Renal cortical epithelial cell (primary cell): ENCODE measurements around the gene PRDM11. TPM values are rescaled to one million over a fixed set of nuclear protein-coding genes. Genes with fewer than 3 reads are reported as not detected.

ENCODE experiments used
- DNase-seq: peaks from one replicate; pipeline ENCODE4 v3.0.0-alpha.2; 2011; ENCODE audit warnings: low read depth
- total RNA-seq: library from RNA; depleted of rRNA; stranded (reverse); fragments of >200 nt; gene quantifications from 2 replicates; pipeline ENCODE4 v1.2.3, GENCODE V29; 2014

PRDM11 gene
- total RNA-seq, 1 donor from 2014 or later: 10.1 TPM

DNA sequence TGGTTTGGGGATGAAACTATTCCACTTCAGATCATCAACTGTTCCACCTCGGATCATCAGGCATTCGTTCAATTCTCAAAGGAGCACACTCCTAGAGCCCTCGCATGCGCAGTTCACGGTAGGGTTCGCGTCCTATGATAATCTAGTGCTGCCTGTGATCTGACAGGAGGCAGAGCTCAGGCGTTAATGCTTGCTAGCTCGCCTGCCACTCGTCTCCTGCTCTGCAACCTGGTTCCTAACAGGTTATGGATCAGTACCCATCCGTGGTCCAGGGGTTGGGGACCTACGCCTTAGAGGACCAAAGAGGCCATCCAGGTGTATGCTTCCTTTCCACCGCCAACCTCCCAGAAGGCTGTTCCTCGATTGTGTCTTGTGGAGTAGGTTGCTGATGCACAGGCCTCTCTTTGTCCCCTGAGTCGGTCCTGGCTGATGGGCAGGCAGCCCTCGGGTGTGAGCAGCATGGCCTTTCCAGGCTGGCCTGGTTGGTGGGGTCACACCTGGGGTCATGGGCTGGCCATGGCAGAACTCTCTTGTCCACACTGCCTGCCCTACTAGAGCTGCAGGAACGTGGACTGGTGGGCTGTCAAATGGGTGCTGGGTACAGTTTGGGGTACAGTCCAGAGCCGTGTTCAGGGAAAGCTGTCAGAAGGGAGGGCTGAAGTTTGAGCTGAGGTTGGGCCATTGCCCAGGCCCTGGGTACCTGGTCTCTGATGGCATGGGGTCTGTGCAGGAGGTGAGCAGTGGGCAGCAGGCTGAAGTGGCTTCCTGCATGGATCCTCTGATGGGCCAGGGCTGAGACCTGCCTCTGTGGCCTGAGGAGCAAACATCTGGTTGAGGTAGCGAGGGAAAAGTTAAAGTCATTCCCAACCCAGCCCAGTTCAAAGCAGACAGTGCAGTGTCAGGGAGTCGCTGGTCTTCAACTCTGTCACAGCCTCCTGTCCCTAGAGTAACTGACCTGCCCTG, 11.1 kb downstream of the PRDM11 start:
- DNase-seq: no peak

DNA sequence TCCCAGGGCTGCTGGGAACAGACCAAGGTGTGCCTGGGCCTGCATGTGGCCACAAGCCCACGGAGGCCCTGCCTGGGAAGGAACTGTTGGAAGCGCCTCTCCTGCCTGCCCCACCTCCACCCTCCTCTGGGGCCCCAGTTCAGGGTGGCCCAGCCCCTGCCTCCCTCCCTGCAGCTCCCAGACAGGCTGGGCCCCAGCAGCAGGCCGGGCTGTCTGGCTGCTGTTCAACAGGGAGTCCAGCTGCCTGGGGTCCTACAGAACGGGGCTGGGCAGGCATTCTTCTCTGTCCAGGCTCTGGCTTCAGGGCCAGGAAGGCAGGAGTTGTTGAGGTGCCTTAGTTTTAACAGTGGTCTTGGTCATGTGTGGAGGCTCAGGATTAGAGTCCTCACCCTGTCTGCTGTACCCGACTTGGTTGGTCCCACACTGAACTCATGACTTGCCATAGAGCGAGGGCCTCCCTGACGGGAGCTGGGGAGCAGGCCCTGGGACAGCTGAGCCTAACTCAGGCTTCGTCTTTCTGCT, 11.8 kb downstream of the PRDM11 start:
- DNase-seq: no peak

DNA sequence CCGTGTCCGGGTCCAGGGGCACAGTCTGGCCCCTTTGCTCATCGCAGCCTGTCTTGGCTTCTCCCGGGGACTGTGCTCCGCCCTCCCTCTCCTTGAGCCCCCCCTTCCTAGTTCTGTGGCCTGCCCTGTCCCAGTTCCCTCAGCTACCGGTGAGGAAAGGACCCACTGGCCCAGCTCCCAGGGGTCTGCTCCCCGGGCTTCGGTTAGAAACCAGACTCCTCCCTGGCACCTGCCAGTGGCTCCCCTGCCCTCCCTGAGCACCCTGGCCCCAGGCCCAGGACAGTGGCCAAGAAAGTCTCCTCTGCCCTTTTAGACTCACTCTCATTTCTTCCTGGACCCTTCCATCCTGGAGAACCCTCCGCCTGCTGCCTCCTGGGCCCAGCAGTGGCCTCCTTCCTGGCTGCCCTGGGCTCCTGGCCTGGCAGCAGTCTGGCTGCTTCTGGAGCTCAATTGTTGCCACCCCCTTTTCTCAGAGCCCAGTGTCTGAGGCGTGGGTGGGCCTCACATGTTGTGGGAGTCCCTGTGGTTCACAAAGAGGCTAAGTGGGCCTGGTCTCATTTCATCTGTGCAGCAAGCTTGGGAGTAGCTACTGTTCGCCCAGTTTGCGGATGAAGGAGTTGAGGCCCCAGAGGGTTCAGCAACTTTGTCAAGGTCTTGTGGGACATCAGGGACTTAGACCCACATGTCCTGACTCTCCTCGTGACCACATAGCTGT, 12.6 kb downstream of the PRDM11 start:
- DNase-seq: no peak

DNA sequence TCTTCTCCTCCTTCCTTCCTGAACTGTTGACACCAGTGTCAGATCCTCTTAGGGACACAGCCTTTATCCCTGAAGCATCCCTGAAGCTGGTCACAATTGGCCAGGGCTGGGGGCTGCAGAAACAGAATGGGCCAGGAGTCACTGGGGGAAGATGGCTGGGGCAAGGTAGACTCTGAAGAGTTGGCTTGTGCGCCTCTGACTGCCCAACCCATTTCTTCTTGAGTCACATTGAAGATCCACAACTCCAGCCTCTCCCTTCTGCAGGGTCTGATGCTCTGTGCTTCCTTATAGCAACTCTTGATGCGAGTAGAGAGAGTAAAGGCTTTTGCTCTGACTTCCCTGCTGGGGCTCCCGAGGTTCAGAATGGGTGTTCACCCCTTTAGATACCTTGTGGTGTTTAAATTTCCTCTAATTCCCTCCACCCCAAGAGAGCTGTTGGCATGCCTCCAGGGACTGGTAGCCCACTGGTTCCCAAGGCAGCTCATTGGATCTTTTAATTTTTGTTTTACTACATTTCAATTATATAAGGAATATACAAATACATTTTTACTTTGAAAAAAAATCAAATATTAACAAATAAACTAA, 13.4 kb downstream of the PRDM11 start:
- DNase-seq: no peak

DNA sequence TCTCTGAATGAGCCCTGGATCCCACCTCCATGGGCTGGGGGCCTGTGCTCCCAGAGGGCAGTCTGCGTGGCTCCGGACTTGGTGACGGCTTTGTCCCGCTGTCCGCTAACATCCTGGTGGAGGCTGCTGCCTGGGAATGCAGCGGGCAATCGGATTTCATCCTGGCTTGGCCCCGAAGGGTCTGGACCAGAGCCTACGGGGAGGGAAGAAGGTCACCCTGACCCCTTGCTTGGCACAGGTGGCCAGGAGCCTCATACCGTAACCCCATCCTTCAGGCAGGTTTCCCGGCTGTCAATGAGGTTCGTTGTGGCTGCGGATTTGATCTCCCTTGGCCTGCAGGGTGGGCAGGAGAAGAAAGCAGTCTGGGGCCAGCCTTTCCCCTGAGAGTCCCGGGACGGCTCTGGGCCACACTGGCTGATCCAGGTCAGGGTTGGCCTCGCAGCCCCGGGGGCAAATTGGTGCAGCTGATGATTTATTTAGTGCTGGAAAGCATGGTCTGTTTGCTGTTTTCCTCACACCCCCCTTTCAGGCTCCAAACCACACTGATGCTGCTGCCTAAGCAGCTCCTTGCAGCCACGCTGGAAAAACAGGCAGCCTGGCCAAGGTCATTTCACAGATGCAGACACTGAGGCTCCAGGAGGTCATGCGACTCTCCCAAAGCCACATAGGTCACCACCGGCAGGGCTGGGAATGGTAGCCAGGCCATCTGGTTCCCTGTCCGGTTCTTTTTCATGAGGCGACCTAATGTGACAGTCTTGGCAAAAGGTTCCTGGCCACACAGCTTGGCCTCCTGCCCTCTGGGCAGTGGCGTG, 15.0 kb downstream of the PRDM11 start:
- no peak for DNase-seq

DNA sequence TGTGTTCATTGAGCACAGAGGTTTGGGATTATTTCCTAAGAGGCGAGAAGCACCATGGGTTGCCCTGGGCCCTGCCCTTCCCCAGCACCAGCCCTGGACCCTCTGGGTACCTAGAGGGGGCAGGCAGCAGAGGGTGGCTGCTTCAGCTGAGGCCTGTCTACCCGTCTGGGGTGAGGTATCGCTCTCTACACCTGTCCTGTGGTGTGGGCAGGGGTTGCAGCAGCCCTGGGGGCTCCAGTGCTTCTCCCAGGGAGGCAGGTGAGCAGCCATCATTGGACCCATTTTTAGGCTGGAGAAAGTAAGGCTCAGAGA, 15.6 kb downstream of the PRDM11 start:
- DNase-seq: no peak

DNA sequence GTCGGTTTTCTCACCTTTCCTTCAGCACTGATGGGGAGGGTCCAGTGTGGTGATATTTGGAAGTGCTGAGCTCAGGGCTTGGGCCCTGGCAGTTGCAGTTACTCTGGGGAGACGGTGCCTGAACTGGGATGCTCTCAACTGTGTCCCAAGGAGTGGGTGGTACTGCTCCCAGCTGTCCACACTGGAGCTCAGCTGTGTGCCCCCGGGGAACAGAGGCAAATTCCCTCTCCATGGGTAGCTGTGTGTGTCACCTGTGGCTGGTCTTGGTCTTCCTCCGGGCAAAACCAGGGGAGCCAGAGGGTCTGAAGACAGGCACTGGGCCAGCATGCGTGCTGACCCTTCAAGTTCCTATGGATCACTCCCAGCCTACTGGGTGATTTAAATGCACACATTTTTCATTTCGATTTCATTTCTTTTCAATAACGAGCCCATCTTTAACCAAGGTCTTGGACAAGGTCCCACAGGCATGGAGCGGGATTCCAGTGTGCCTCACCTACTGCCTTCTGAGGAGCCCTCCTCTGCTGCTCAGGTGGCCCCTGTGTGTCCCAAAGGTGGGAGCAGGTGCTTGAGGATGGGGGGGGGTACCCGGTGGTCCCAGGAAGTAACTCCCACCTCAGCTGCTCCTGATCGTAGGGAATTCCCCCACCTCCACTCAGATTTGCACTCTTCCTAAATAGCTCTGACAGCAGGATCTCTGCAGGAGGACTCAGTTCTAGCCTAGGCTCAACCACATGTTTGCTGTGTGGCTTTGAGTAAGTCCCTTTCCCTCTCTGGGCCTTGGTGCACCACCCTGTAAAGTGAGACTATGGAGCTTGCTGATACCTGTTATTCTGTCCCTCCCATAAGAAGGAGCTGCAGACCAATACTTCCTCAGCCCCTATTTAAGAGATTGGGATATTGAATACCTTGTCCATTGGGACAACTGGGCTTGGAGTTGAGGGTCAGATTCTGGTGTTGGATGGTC, 16.8 kb downstream of the PRDM11 start:
- no peak for DNase-seq

DNA sequence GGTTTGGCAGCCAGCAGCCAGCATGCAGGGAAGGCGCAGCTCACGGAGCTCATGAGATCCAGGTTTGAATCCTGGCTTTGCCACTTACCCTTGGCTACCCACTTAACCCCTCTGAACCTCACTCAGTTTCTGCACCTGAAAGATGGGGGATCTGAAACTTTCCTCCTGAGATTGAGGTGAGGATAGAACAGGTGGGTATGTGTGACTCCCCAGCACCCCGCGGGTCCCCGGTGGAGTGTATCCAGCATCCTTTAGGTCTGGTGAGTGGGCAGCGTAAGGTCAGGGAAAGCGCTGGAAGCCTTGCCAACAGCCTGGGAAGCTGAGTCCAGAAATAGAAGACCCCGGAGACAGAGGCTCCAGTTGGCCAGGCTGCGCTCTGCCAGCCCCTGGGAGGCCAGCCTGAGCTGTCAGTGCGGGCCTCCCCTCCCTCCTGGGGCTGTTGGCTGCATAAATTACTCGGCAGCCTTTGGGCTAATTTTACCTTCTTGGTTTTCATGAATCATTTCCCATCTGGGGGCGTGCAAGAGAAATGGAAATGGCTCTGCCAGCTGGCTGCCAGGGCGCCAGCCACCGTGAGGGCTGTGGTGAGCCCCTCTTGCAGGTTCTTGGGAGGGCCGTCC, 17.6 kb downstream of the PRDM11 start:
- DNase-seq: peak; percentile 46

DNA sequence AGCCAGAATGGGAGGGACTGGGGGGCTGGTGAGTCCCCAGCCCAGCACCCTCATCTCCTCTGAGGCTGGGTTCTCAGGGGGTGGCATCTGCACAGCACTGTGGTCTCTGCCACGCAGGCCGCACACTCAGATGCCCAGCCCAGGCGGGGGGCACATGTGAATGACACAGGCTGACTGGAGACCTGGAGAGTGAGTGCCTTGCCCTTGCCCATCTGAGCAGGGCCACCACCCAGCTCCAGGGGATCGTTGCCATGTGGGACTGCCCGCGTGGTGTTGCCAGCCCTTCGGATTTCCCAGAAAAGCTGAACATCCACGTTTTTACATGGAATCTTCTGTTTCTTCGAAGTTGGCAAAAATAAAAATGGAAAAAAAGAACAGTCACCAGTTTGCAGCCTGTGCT, 18.9 kb downstream of the PRDM11 start:
- no peak for DNase-seq

DNA sequence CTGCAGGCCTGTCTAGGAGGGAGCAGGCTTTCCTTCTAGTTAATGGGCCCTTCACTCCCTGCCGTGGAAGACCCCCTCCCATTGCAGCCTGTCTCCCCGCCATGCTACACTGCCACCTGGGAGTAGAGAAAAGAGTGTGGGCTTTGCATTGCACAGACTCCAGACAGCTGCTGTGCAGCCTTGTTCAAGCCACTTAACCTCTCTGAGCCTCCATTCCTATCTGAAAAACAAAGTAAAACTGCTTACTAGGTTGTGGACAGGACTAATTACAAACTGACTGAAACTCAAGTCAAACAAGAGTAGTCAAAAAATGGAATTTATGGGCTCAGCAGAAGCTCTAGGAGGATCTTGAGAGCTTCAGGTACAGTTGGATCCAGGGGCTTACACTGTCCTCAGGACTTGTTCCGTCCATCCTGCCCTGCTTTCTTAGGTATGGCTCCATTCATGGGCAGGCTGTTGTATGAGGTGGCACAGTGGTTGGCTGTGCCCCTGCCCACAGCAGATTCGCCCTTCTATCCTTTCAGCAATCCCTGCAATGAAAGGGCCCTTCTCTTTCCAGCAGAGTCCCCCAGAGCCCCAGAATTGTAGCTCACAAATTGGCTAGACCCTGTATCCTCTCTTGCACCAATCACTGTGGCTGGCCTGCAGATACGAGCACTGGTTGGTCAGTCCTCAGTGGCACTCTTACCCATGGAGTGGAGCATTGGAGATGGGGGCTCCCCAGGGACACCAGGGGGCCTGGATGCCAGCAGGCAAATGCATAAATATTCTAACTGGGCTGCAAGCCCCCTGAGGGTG, 19.6 kb downstream of the PRDM11 start:
- DNase-seq: no peak

DNA sequence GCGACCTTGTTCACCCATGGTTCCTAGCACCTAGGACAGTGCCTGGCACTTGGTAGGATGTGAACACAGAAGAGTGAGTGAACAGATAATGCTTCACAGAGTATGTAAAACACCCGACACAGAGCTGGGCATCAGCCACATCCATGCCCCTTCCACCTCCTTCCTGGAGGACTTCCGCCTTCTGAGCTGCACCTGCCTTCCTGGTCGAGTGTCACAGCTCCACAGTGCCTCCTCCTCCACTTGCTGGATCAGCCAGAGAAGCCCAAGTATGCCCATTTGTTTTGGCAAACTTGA, 20.1 kb downstream of the PRDM11 start:
- DNase-seq: no peak

DNA sequence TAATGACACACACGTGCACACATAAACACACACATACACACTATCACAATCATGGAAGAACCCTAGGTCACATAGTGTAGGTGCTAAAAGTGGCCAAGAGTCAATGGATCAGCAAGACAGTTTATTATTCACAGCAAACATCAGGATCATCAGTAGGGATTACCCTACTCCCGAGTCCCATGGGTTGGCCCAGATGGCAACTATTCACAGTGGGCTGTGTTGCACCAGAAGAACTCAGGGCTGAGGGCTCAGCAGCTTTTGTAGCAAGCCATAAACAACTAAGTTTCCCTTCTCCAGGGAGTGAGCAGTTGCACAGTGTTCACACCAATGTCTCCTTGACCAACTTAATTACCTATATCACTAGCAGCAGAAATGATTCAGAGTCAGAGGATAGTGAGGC, 20.8 kb downstream of the PRDM11 start:
- DNase-seq: no peak

DNA sequence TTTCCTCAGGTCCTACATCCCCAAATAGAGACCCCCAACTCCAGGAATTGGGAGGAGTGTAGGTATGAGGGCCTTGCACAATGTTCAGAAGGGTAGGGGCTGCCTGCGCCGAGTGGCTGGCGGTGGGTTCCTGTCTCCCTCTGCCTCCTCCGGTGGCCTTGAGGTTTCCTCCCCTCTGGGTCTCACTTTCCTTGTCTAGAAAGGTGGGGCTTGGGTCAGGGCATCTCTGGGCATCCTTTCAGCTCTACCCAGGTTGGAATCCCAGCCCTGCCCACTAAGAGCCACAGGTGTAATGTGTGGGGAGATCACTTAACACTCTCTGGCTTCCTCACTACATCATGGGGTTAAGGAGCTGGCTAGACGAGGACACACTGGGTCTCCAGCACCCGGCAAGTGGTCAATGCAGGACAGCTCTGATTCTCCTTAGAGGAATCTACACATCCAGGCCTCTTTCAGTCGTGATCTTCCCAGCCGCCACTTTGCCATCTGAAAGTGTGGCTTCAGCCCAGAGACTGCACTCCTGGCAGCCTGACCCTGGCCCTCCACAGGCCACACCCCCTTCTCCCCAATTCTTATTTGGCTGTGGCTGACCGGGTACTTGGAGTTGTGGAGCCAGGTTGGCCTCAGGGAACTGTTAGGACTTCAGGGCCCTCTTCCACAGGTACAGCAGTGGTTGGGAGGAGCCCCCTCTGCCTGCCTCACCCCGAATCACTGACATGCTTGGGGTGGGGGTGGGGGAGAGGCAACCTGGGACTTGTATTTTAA, 22.1 kb downstream of the PRDM11 start:
- DNase-seq: no peak

DNA sequence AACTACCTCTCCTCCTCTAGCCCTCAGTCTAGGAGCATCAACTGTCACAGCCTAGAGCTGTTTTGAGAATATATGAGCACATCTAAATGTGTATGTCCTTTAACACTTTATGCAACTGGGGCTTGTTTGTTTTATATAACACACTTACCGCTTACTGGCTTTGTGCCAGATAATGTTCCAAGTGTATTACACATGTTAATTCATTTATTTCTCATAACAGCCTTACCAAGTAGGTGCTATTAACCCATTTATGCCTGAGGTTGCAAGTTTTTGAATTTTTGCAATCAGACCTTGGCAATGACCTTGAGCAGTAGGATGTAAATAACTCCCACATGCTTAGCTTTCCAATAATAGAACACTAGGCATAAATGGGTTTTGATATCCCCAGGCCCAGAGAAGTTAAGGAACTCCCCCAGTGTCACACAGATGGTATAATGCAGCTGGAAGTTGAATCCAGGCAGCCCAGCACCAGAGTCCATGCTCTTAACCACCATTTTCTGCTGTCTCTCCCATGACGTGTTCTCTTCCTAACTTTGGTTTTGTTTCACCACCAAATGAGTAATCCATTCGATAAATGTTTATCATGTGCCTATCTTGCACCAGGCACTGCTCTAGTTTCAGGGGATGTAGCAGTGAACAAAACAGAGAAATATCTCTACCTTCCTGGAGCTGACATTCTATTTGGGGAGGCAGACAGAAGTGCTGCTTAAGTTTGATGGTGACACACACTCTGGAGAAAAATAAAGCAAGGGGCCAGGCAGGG, 23.1 kb downstream of the PRDM11 start:
- DNase-seq: peak; percentile 53

DNA sequence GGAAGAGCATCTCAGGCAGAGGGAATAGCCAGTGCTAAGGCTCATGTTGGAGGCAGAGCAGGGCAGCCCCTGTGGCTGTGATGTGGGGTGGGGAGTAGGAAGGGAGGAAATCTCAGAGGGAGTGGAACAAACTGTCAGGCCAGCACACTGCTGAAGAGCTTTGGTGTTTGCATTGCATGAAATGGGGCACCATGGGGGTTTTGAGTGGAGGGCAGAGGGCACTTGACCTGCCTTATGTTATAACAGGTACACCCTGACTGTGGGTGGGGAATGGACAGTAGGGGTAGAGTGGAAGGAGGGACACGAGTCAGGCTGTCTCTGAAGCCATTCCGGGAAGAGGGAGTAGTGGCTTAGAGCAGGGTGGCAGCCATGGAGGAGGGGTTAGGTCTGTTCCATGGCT, 24.0 kb downstream of the PRDM11 start:
- no peak for DNase-seq

DNA sequence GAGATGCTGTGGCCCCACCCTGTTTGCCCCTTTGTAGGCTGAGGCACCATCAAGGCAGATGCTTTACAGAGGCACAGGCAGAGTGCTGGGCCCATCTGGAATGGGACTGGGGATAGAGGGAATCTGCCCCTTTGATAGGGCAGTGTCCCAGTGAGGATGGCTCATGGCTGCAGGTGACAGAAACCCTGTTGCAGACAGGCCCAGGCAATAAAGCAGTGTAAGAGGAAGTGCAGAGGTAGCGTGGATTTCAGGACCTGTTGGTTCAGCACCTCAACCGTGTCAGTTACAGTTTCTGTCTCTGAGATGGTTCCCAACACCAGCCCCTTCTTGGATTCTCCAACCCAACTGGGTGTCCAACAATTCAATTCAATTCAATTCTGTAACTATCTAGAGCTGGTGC, 25.1 kb downstream of the PRDM11 start:
- no peak for DNase-seq

DNA sequence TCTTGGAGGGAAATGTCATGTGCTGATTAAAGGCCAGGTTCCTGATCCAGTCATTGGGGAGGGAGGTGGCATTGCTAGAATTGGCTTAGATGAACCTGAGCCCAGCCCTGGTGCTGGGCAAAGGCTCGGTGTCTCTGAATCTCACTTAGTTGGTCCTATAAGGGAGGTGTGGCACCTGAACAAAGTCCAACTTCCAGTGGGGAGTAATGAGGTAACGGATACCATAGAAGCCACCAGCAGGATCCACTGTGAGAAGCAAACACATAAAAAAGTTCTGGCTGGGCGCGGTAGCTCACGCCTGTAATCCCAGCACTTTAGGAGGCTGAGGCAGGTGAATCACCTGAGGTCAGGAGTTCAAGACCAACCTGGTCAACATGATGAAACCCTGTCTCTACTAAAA, 26.6 kb downstream of the PRDM11 start:
- DNase-seq: no peak
